Testis (tissue), 2 donors: ENCODE measurements around the gene STX5.

Experiments
- CTCF ChIP-seq, 3 experiments: fragments of 450-650 bp in 2 of 3; fragments of 200-600 bp in 1 of 3; sonication (generic) in 1 of 3; IDR thresholded peaks; one replicate each; pipeline ENCODE4 v1.5.1; 2016 to 2019; ENCODE audit warnings: antibody characterized with exemption in 3 of 3, mild to moderate bottlenecking in 2 of 3, moderate library complexity in 1 of 3
- POLR2A ChIP-seq: fragments of 450-650 bp; IDR thresholded peaks from one replicate; pipeline ENCODE4 v1.6.1; 2017; ENCODE audit warnings: antibody characterized with exemption, mild to moderate bottlenecking, moderate library complexity

- TF ChIP-seq CTCF (IDR thresholded peaks at IDR 0.05): no peak
- TF ChIP-seq POLR2A: no peak
Measured at GRCh38 chr11:62853279-62853965, 21.6 kb upstream of the STX5 start.
